ENCODE data around the gene SPHKAP.

Gene SPHKAP

GRCh38 chr2:228023619-228024018 is 157.9 kb downstream of the SPHKAP start:
- DNase-seq, result no peak
- no peaks in the 10 kb centered on the region for H3K27me3 ChIP-seq (ENCODE audit: insufficient read depth, low read depth, severe bottlenecking)
- H3K4me3 ChIP-seq (ENCODE audit: low read depth, low read length), result no peak overlapping the region
- no peaks in the 10 kb centered on the region for H3K9me3 ChIP-seq (ENCODE audit: severe bottlenecking)
- H3K36me3 ChIP-seq, result no peaks in the 10 kb centered on the region
- no peak for TF ChIP-seq CTCF (IDR thresholded peaks at IDR 0.05; ENCODE audit: low read depth, low read length)
- no peak overlapping the region for H3K27ac ChIP-seq

GRCh38 chr2:228018311-228018710 is 163.2 kb downstream of the SPHKAP start:
- DNase-seq, result no peak

GRCh38 chr2:228017784-228018183 is 163.7 kb downstream of the SPHKAP start:
- Histone ChIP-seq H3K36me3 (no peaks in the 10 kb centered on the region), H3K4me3 (ENCODE audit: low read depth, low read length) (no peak overlapping the region), H3K27me3 (ENCODE audit: insufficient read depth, low read depth, severe bottlenecking) (no peaks in the 10 kb centered on the region), H3K27ac (no peak overlapping the region), H3K9me3 (ENCODE audit: severe bottlenecking) (no peaks in the 10 kb centered on the region)
- no peak for DNase-seq
- no peak for TF ChIP-seq CTCF (IDR thresholded peaks at IDR 0.05; ENCODE audit: low read depth, low read length)

More at GRCh38 chr2:228018311-228018710, 163.2 kb downstream of the SPHKAP start:
- Histone ChIP-seq H3K27me3 (ENCODE audit: insufficient read depth, low read depth, severe bottlenecking) (no peaks in the 10 kb centered on the region), H3K27ac (no peak overlapping the region), H3K4me3 (ENCODE audit: low read depth, low read length) (no peak overlapping the region), H3K36me3 (no peaks in the 10 kb centered on the region), H3K9me3 (ENCODE audit: severe bottlenecking) (no peaks in the 10 kb centered on the region)
- no peak for TF ChIP-seq CTCF (IDR thresholded peaks at IDR 0.05; ENCODE audit: low read depth, low read length)

GRCh38 chr2:228016402-228016801 is 165.1 kb downstream of the SPHKAP start:
- Histone ChIP-seq H3K36me3 (no peaks in the 10 kb centered on the region), H3K4me3 (ENCODE audit: low read depth, low read length) (no peak overlapping the region), H3K9me3 (ENCODE audit: severe bottlenecking) (no peaks in the 10 kb centered on the region), H3K27me3 (ENCODE audit: insufficient read depth, low read depth, severe bottlenecking) (no peaks in the 10 kb centered on the region), H3K27ac (no peak overlapping the region)
- TF ChIP-seq CTCF (IDR thresholded peaks at IDR 0.05; ENCODE audit: low read depth, low read length), result no peak
- no peak for DNase-seq

- TF ChIP-seq CTCF (IDR thresholded peaks at IDR 0.05; ENCODE audit: low read depth, low read length), result no peak
Observed at GRCh38 chr2:228015741-228016140, 165.7 kb downstream of the SPHKAP start.

GRCh38 chr2:227996366-227996765 is 185.1 kb downstream of the SPHKAP start:
- no peak for TF ChIP-seq CTCF (IDR thresholded peaks at IDR 0.05; ENCODE audit: low read depth, low read length)
- Histone ChIP-seq H3K36me3 (no peaks in the 10 kb centered on the region), H3K4me3 (ENCODE audit: low read depth, low read length) (no peak overlapping the region), H3K27ac (no peak overlapping the region), H3K27me3 (ENCODE audit: insufficient read depth, low read depth, severe bottlenecking) (no peaks in the 10 kb centered on the region), H3K9me3 (ENCODE audit: severe bottlenecking) (no peaks in the 10 kb centered on the region)
- DNase-seq, result no peak

More at GRCh38 chr2:228015741-228016140, 165.7 kb downstream of the SPHKAP start:
- H3K9me3 ChIP-seq (ENCODE audit: severe bottlenecking), result no peaks in the 10 kb centered on the region
- H3K27me3 ChIP-seq (ENCODE audit: insufficient read depth, low read depth, severe bottlenecking), result no peaks in the 10 kb centered on the region
- H3K36me3 ChIP-seq, result no peaks in the 10 kb centered on the region
- DNase-seq, result no peak
- H3K4me3 ChIP-seq (ENCODE audit: low read depth, low read length), result no peak overlapping the region
- no peak overlapping the region for H3K27ac ChIP-seq
